ENCODE results near the gene EZH2. TPM values are rescaled to one million over a fixed set of nuclear protein-coding genes. Genes with fewer than 3 reads are reported as not detected.

The EZH2 gene
- total RNA-seq, 1 donor from 2014 or later: 0.99 TPM

DNA sequence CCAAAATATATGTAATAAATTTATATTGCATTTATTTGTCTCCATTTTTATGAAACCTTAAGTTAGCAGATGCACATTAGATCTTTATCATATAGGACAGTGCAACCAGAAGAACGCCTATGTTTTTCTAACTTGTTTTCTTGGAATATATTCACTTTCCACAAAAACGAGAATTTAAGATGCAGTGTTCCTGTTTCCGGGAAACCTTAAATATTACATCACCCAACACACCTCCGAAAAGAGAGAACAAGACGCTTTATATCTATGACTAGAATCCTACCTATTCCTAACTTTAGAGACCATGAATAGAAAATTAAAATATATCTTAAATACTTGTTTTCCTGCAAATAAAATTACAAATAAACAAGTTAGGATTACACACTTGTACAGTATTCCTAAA lies 1.9 kb downstream of the EZH2 start:
- H3K9me3 ChIP-seq (replicated peaks): no peaks in the 10 kb centered on the region
- no peaks in the 10 kb centered on the region for H3K27me3 ChIP-seq (ENCODE audit: low read depth)
- no peak overlapping the region for H3K4me3 ChIP-seq
- H3K36me3 ChIP-seq: no peaks in the 10 kb centered on the region
- DNase-seq: no peak
- TF ChIP-seq, protein P1, sequence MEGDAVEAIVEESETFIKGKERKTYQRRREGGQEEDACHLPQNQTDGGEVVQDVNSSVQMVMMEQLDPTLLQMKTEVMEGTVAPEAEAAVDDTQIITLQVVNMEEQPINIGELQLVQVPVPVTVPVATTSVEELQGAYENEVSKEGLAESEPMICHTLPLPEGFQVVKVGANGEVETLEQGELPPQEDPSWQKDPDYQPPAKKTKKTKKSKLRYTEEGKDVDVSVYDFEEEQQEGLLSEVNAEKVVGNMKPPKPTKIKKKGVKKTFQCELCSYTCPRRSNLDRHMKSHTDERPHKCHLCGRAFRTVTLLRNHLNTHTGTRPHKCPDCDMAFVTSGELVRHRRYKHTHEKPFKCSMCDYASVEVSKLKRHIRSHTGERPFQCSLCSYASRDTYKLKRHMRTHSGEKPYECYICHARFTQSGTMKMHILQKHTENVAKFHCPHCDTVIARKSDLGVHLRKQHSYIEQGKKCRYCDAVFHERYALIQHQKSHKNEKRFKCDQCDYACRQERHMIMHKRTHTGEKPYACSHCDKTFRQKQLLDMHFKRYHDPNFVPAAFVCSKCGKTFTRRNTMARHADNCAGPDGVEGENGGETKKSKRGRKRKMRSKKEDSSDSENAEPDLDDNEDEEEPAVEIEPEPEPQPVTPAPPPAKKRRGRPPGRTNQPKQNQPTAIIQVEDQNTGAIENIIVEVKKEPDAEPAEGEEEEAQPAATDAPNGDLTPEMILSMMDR (IDR thresholded peaks at IDR 0.05; ENCODE audit: borderline replicate concordance): no peak
- intact Hi-C loops (cut with micrococcal nuclease): loop anchor here (10.0 kb wide), 1 partner anchor 73 kb away; no protein-coding TSS in a partner anchor
- H3K4me1 ChIP-seq: peaks cover 23% of the 10 kb centered on the region
- H3K27ac ChIP-seq (replicated peaks): no peak overlapping the region

- DNase-seq: no peak
- Histone ChIP-seq H3K27ac (replicated peaks) (no peak overlapping the region), H3K9me3 (replicated peaks) (no peaks in the 10 kb centered on the region), H3K36me3 (no peaks in the 10 kb centered on the region), H3K27me3 (ENCODE audit: low read depth) (no peaks in the 10 kb centered on the region), H3K4me3 (no peak overlapping the region), H3K4me1 (peaks cover 8% of the 10 kb centered on the region)
- intact Hi-C loops (cut with micrococcal nuclease): no loop called here
- TF ChIP-seq, protein P1 (IDR thresholded peaks at IDR 0.05; ENCODE audit: borderline replicate concordance): no peak
These were observed 5.8 kb downstream of the EZH2 start for GRCh38 chr7:148878317-148878716.

- Histone ChIP-seq H3K36me3 (no peaks in the 10 kb centered on the region), H3K27me3 (ENCODE audit: low read depth) (no peaks in the 10 kb centered on the region), H3K4me1 (peaks cover under 1% of the 10 kb centered on the region), H3K9me3 (replicated peaks) (no peaks in the 10 kb centered on the region), H3K4me3 (no peak overlapping the region), H3K27ac (replicated peaks) (no peak overlapping the region)
- DNase-seq: no peak
- intact Hi-C loops (cut with micrococcal nuclease): no loop called here
- TF ChIP-seq, protein P1 (IDR thresholded peaks at IDR 0.05; ENCODE audit: borderline replicate concordance): no peak
These were observed 6.6 kb downstream of the EZH2 start for GRCh38 chr7:148877517-148877916.

DNA sequence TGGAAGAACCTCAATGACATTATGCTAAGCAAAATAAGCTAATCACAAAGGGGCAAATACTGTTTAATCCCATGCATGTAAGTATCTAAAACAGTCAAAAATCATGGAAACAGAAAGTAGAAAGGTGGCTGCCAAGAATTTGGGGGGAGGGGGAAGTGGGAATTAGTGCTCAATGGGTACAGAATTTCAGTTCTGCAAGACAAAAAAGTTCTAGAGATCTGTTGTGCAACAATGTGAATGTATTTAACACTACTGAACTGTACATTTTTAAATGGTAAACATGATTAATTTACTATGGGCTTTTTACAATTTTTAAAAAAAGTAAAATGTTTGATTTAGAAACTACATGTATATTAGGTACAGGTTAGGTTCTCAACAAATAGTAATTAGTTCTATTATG lies 11.9 kb downstream of the EZH2 start:
- intact Hi-C loops (cut with micrococcal nuclease): no loop called here
- Histone ChIP-seq H3K9me3 (replicated peaks) (peaks cover 12% of the 10 kb centered on the region), H3K4me1 (no peaks in the 10 kb centered on the region), H3K4me3 (no peak overlapping the region), H3K27me3 (ENCODE audit: low read depth) (no peaks in the 10 kb centered on the region), H3K27ac (replicated peaks) (no peak overlapping the region), H3K36me3 (no peaks in the 10 kb centered on the region)
- no peak for DNase-seq
- TF ChIP-seq, protein P1 (IDR thresholded peaks at IDR 0.05; ENCODE audit: borderline replicate concordance): no peak

DNA sequence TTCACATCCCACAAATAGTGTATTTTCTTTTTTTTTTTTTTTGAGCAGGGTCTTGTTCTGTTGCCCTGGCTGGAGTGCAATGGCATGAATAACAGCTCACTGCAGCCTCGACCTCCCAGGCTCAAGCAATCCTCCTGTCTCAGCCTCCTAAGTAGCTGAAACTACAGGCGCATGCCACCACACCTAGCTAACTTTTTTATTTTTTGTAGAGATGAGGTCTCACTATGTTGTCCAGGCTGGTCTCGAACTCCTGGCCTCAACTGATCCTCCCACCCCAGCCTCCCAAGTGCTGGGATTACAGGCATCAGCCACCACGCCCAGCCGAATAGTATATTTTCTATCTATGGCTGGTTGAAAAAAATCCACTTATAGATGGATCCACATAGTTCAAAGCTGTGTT lies 12.5 kb downstream of the EZH2 start:
- DNase-seq: no peak
- Histone ChIP-seq H3K4me3 (no peak overlapping the region), H3K4me1 (no peaks in the 10 kb centered on the region), H3K36me3 (no peaks in the 10 kb centered on the region), H3K27me3 (ENCODE audit: low read depth) (no peaks in the 10 kb centered on the region), H3K27ac (replicated peaks) (no peak overlapping the region), H3K9me3 (replicated peaks) (peaks cover 15% of the 10 kb centered on the region)
- TF ChIP-seq, protein P1 (IDR thresholded peaks at IDR 0.05; ENCODE audit: borderline replicate concordance): no peak
- intact Hi-C loops (cut with micrococcal nuclease): no loop called here

GRCh38 chr7:148871030-148871429 lies 13.1 kb downstream of the EZH2 start:
- H3K4me1 ChIP-seq: no peaks in the 10 kb centered on the region
- no peak for DNase-seq
- TF ChIP-seq, protein P1 (IDR thresholded peaks at IDR 0.05; ENCODE audit: borderline replicate concordance): no peak
- intact Hi-C loops (cut with micrococcal nuclease): no loop called here
- no peaks in the 10 kb centered on the region for H3K36me3 ChIP-seq
- H3K27ac ChIP-seq (replicated peaks): no peak overlapping the region
- no peak overlapping the region for H3K4me3 ChIP-seq
- H3K27me3 ChIP-seq (ENCODE audit: low read depth): no peaks in the 10 kb centered on the region
- H3K9me3 ChIP-seq (replicated peaks): peaks cover 15% of the 10 kb centered on the region
